ENCODE measurements around the gene XRCC1. TPM values are rescaled to one million over a fixed set of nuclear protein-coding genes. Genes with fewer than 3 reads are reported as not detected.
A peak's percentile ranks its signal among the peaks of the same experiment; 100 is the strongest.

The XRCC1 gene
- total and polyA plus RNA-seq, 9 of the 15 experiments (the other 6 are each of a cell fraction or from before 2014, with no cell fraction given): 1.5 to 36.9 (median 24.9) TPM

DNA sequence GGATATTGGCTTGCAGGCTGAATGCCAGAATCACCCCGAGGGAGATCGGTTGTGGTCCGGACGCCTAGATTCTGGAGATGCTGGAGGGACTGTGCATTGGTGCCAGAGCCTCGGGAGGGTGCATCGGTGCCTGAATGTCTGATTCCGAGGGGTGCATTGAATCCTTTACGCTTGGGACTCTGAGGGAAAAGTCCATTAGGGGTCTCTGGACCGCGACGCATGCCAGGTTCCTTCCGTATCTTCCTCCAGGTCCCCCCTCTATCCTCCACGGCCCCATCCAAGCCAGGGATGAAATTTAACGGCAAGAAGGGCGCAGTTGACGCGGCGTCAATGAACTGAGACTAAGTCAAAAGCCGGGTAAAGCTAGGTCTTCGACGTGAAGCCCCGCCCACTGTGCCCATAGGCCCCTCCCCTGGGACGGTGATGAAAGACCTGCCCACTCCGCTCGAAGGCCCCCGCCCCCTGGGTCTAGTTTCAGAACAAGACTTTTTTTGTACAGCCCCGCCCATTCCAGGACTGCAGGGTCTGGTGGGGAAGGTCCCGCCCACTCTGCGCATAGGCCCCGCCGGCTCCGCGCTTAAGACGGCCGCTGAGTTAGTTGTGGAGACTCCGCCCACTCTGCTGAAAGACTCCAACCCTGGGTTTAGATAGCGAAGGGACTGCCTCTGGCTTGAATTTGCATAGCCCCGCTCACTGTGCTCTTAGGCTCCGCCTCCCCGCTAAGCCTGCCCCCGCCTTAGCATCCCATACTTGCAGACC, 41.6 kb downstream of the XRCC1 start (continued):
- TF ChIP-seq, protein P1, sequence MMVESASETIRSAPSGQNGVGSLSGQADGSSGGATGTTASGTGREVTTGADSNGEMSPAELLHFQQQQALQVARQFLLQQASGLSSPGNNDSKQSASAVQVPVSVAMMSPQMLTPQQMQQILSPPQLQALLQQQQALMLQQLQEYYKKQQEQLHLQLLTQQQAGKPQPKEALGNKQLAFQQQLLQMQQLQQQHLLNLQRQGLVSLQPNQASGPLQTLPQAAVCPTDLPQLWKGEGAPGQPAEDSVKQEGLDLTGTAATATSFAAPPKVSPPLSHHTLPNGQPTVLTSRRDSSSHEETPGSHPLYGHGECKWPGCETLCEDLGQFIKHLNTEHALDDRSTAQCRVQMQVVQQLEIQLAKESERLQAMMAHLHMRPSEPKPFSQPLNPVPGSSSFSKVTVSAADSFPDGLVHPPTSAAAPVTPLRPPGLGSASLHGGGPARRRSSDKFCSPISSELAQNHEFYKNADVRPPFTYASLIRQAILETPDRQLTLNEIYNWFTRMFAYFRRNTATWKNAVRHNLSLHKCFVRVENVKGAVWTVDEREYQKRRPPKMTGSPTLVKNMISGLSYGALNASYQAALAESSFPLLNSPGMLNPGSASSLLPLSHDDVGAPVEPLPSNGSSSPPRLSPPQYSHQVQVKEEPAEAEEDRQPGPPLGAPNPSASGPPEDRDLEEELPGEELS (CRISPR knock-in tag; IDR thresholded peaks at IDR 0.05; ENCODE audit: borderline replicate concordance): no peak
- TF ChIP-seq RBBP5 (IDR thresholded peaks at IDR 0.05; ENCODE audit: borderline replicate concordance, insufficient read depth, low read length, poor library complexity, severe bottlenecking): no peak
- peak; percentile 15; the same call in 1 of the 2 replicates for TF ChIP-seq HDAC2 (IDR thresholded peaks at IDR 0.05)
- TF ChIP-seq ATF7 (IDR thresholded peaks at IDR 0.05): peak; percentile 66
- TF ChIP-seq, protein P2, sequence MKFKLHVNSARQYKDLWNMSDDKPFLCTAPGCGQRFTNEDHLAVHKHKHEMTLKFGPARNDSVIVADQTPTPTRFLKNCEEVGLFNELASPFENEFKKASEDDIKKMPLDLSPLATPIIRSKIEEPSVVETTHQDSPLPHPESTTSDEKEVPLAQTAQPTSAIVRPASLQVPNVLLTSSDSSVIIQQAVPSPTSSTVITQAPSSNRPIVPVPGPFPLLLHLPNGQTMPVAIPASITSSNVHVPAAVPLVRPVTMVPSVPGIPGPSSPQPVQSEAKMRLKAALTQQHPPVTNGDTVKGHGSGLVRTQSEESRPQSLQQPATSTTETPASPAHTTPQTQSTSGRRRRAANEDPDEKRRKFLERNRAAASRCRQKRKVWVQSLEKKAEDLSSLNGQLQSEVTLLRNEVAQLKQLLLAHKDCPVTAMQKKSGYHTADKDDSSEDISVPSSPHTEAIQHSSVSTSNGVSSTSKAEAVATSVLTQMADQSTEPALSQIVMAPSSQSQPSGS (CRISPR knock-in tag; IDR thresholded peaks at IDR 0.05): no peak
- TF ChIP-seq, protein P3, sequence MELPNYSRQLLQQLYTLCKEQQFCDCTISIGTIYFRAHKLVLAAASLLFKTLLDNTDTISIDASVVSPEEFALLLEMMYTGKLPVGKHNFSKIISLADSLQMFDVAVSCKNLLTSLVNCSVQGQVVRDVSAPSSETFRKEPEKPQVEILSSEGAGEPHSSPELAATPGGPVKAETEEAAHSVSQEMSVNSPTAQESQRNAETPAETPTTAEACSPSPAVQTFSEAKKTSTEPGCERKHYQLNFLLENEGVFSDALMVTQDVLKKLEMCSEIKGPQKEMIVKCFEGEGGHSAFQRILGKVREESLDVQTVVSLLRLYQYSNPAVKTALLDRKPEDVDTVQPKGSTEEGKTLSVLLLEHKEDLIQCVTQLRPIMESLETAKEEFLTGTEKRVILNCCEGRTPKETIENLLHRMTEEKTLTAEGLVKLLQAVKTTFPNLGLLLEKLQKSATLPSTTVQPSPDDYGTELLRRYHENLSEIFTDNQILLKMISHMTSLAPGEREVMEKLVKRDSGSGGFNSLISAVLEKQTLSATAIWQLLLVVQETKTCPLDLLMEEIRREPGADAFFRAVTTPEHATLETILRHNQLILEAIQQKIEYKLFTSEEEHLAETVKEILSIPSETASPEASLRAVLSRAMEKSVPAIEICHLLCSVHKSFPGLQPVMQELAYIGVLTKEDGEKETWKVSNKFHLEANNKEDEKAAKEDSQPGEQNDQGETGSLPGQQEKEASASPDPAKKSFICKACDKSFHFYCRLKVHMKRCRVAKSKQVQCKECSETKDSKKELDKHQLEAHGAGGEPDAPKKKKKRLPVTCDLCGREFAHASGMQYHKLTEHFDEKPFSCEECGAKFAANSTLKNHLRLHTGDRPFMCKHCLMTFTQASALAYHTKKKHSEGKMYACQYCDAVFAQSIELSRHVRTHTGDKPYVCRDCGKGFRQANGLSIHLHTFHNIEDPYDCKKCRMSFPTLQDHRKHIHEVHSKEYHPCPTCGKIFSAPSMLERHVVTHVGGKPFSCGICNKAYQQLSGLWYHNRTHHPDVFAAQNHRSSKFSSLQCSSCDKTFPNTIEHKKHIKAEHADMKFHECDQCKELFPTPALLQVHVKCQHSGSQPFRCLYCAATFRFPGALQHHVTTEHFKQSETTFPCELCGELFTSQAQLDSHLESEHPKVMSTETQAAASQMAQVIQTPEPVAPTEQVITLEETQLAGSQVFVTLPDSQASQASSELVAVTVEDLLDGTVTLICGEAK (IDR thresholded peaks at IDR 0.05): 0 out of 2 replicates have a peak, but pooled peaks have one; percentile 15
- TF ChIP-seq, protein P3 (CRISPR knock-in tag; IDR thresholded peaks at IDR 0.05): no peak
- TF ChIP-seq POLR3A (IDR thresholded peaks at IDR 0.05; ENCODE audit: borderline replicate concordance, extremely low read depth, insufficient read depth, insufficient read length): no peak
- TF ChIP-seq, protein P4, sequence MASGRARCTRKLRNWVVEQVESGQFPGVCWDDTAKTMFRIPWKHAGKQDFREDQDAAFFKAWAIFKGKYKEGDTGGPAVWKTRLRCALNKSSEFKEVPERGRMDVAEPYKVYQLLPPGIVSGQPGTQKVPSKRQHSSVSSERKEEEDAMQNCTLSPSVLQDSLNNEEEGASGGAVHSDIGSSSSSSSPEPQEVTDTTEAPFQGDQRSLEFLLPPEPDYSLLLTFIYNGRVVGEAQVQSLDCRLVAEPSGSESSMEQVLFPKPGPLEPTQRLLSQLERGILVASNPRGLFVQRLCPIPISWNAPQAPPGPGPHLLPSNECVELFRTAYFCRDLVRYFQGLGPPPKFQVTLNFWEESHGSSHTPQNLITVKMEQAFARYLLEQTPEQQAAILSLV (tag; IDR thresholded peaks at IDR 0.05): no peak
- TF ChIP-seq NFIC (IDR thresholded peaks at IDR 0.05): peak; percentile 57
